GM21717 (cell line): Measurements from ENCODE around the gene PDIA6.

Experiments
- ATAC-seq: cut with Tn5 transposase; IDR thresholded peaks from one replicate; pipeline ENCODE4 v1.9.1; 2021; ENCODE audit warnings: mild to moderate bottlenecking, moderate library complexity; ENCODE audit not compliant: unreplicated experiment

The PDIA6 gene, protein sequence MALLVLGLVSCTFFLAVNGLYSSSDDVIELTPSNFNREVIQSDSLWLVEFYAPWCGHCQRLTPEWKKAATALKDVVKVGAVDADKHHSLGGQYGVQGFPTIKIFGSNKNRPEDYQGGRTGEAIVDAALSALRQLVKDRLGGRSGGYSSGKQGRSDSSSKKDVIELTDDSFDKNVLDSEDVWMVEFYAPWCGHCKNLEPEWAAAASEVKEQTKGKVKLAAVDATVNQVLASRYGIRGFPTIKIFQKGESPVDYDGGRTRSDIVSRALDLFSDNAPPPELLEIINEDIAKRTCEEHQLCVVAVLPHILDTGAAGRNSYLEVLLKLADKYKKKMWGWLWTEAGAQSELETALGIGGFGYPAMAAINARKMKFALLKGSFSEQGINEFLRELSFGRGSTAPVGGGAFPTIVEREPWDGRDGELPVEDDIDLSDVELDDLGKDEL

DNA sequence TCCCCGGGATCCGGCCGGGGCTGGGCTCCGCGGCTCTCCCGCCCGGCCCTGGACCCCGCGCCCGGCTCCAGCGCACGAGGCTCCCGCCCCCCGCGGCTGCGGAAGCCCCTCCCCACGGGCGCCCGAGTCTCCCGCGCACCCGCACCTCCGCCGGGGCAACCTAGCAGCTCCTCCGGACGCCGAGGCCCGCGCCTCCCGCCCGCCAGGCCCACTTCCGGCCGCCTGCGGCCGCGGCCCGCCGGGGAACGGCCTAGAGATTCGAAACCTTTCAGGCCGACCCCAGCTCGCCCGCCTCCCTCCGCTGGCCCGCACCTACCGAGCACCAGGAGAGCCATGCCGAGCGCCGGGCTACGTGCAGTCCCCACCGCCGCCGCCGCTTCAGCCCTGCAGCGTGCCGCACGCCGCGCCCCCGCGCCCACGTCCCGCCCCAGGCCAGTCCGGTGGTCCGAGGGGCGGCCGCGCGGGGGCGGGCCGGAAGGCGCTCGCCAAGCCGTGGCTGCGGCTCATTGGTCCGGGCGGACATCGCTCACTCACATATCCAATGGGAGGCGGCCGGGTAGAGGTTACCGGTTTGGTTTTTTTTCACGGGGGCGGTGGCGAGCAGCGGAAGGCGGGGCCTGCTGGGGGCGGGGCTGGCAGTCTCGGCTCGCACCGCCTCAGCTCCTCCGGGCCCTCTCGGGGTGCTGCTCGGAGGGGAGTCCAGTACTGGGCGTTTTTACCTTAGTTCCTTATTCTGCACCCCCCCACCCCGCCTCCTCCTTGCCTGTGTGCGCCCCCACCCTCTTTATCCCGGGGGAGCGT lies at the start of gene PDIA6:
TSS of gene PDIA6 (minus strand) at position 424 of the 801 bp plus-strand sequence. CDS start at position 335, 89 bp downstream.
- ATAC-seq = peak; percentile 90

DNA sequence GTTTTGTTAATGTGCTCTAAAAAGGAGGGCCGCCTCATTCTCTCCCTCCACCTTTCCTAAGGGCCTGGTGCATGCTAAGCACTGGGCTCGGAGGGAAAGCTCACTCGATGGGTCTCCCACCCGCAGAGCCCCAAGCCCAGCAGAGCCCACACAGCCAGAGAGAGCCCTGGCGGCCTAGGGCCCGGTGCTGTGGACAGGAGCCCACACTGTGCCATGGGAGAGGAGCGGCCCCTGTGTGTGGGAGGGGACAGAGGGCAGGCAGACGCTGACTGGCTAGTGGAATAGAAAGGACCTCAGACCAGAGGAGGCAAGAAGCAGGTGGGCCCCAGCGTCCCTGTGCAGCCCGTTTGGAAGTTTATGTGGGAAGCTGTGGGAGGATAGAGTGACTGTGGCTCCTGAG lies 49.7 kb upstream of the PDIA6 start:
- no peak for ATAC-seq

DNA sequence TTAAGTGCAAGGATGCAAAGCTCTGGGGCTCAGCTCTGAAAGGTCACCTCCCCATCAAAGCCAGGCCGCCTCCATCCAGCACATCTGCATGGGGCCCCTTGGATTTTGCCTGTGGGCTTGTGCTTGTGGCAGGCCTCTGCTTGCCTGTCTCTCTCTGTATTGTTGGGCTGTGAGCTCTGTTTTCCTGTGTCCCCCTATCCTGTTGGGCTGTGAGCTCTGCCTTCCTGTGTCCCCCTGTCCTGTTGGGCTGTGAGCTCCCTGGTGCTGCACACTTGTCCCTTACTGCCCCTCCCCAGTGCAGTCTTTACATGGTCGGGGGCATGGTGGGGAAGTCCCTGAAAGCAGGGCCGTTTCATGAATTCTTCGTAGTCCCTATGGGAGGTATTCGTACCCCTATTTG lies 49.2 kb upstream of the PDIA6 start:
- no peak for ATAC-seq

DNA sequence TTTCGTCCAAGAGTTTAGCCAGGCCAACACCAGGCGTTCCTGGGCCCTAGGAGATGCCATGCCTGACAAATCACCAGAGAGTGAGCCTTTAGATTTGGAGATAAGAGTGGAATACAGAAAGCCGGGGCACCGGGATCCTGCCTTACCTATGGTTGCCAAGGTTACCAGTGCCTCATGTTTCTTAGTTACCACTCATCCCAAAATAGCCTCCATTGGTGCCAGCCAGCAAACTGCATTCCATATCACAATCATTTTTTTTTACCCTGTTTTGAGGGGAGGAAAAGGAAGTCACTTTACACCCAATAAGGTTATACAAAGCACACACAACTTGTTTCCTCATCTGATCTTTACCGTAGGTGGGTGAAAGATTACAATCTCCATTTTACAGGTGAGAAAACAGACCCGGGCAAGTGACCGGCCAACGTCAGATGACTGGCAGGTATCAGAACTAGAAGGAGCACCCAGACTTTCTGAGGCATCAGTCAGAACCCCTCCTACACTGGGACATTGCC lies 48.3 kb upstream of the PDIA6 start:
- ATAC-seq = no peak

DNA sequence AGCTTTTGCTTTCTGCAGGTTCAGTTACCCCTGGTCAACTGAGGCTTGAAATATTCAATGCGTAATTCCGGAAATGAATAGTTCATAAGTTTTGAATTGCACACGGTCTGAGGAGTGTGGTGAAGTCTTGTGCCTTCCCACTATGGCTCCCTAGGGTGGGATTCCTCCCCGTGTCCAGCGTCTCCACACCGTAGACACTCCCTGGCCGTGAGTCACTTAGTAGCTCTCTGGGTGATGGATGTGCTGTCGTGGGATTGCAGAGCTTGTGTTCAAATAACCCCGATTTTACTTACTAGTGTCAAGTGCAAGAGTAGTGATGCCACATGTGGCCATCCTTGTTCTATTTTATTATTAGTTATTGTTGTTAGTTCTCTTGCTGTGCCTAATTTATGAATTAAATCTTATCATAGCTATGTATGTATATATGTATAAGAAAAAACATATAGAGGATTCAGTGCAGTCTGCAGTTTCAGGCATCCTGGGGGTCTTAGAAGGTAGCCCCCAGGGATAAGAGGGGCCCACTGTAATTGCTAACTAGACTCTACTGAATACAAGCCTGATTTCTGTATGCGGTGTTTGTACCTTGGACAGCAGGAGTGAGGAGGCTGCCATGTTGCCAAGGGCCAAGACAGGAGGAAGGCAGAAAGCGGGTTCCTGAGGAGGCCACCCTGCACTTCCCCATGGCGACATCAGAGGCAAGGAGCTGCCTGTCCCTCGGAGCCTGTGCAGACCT lies 47.7 kb upstream of the PDIA6 start:
- ATAC-seq = no peak

DNA sequence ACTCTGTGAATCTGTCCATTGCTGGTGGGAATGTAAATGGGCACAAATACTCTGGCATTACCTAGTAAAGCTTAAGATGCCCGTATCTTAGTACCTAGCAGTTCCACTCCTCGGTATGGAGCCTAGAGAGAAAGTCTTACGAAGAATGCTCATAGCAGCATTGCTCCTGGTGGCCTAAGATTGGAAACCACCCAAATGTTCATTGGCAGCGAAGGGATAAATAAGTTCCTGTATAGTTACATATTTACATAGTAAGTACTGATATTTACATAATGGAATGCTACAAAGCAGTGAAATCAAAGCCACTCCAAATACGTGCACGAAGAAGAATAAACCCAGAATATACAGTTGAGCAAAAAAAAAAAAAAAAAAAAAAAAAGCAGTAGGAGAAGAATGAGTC lies 46.7 kb upstream of the PDIA6 start:
- ATAC-seq = no peak

DNA sequence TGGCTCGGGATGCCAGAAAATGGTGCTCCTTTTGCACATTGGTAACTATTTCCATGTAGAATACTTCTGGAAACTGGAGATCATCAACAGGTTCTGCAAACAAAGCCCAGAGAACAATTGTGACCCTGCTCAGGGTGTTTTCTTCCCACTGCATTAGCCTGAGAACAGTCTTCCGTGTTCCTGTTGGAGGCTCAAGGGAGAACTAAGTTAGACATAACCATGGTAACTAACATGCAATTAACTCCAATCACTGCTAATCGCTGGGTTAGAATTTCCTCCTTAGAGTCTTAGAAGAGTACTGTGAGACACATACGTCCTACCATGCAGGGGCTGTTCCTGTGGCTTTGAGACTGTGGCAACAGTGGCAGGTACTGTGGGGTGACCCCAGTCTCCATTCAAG lies 36.0 kb upstream of the PDIA6 start:
- ATAC-seq = no peak

DNA sequence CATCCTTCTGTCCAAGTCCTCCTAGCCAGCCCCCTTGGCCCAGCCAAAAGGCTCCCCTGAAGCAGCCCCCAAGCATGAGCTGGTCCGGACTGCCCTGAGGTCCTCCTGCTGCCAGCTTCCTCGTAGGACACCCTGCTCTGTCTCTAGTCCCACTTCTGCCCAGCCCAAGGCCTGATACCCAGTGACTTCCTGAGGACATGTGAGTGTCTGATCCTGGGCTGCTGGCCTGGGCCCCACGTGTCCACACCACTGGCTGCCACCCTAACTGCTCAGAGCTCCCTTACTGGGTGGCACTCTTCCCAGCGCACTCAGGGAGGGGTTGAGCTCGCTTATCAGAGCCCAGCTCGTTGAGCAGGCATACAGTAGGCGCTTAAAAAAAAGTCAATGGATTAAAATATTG lies 34.4 kb upstream of the PDIA6 start:
- ATAC-seq = no peak

DNA sequence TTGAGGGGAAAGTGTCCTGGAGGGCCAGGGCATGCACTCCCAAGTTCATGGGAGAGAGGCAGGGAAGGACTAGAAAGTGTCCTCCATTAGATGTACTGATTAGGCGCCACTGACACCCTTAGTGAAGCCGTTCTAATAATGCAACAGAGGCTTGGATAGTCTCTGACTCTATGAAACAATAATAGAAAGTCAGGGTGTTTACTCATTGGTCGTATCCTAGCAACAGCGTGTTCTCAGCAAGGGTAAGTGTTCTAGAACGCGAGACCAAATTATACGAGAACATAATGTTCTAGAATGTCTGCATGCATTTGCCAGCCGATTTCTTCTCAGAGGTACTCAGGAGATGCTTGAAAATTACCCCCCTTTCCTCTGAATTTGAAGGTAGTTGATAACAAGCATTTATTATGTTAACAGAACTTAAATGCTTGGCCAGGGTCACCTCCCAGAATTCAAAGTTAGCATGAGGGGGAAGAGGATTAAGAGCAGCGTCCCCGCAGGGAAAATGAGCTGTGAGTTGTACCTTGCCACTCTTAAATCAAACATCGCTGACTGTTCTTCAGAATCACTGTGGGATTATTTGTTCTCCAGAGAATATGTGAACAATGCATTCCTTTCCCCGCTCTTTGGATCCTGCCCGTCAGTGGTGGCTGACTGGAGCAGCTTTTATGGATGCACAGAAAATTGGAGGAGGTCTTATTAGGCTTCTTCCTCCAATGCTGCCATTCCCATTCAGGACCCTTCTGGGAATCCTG lies 33.7 kb upstream of the PDIA6 start:
- ATAC-seq = no peak

DNA sequence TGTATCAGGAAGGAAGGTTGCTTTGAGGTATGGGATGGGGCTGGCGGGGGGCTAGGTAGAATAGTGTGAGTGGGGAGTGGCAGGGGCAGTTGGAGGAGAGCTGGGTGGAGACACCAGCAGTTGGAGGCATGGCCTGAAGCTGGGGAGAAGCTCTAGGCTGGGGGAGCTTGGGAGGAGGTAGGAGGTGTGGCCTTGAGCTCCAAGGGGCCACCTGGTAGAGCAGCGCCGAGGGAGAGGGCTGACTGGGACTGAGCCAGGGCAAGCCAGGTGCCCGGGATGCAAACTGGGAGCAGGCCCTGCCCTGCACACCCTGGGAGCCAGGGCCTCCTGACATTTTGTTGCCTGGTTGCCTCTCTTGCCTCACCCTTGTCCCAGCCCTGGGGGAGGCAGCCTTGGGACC lies 33.1 kb upstream of the PDIA6 start:
- no peak for ATAC-seq

DNA sequence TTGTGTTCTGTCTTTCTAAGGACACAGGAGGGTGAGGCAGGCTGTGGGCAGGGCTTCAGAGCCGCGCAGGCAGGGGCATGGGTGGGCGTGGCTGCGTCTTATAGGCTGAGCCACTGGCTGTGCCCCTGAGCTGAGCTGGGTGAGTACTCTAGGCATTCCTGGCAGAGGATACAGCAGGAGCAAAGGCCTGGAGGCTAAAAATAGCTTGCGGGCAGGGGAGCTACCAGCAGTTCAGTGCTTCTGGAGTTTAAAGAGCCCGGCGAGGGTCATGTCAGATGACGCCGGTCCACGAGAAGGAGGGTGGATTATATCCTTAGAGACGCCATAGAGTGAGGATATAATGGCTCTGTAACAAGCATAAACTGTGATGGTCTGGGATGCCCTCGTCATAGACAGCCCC lies 31.5 kb upstream of the PDIA6 start:
- no peak for ATAC-seq

DNA sequence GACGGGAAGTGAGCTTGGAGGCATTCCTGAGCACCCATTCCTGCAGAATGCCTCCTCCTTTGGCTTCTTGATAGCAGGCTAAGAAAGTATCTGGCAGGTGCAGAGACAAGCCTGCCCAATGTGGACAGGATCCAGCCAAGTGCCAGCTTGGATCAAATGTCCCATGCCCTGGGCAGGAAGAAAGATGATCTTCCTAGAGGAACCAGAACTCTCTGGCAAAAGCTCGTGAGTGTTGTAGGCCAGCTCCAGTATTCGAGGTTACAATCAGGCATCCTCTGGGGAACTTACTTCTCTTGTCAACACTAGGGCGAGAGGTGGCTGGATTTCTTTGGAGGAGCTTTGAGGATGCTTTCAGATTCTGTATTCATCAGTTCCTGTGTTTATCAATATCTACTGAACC lies 29.9 kb upstream of the PDIA6 start:
- no peak for ATAC-seq

DNA sequence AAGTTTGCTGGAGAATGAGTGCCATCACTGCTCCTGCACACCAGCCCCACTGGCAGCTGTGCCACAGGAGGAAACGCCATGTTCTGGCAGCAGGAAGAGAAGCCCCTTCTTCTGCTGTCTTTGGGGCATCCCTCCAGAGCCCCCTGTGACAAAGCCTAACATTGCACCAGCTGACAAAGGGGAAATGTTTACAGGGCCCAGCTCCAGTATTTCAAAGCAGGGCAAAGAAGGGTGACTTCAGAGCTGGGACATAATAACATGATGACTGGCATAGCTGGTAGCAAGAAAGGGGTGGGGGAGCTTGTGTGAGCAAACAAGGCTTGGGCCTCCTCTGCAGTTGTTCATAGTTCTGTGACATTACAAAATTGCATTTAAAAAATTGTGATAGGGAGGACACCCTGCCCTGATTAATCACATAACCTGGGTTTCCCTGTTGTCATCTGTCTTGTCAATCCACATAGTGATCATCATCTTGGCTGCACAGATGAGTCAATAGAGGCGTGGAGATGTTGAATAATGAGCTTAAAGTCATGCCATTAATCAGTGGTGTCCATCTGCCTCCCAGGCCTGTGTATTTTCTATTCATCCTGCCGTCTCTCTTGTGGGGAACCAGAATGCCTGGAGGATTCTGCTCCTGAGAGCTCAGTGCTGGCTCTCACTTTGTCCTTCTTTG lies 29.1 kb upstream of the PDIA6 start:
- ATAC-seq = no peak

DNA sequence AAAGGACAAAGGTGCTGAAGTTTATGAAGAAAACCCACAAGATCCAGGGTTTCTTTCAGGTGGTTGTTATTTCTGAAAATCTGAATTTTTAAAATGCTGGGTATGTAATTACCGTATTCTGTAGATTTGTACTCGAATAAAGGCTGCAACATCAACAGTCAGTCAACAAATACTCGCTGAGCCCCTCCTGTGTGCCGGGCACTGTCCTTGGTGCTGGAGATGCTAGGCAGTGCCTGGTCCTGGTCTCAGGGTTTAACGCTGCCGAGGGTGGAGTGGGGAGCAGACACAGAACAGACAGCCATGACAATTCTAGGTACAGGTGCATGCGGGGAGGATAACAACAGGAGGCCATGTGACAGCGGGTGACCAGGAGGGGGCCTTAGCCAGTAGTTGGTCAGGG lies 27.2 kb upstream of the PDIA6 start:
- ATAC-seq = no peak

DNA sequence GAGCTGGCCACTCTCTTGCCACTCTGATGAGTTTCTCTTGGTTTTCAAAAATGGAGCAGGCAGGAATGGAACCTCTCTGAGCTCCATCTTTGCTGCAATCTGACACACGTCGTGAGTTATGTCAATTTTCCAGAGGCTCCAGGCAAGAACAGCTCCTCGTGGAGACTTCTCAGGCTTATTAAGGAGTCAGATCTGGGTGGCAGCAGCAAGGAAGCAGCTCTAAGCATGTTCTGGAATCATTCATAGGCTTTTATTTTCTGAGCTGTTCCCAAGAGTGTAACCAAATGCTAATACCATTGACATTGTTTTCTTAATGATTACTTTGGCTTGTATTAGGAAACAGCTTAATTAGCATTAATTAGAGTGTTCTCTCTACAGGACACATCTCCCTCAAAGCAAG lies 26.1 kb upstream of the PDIA6 start:
- no peak for ATAC-seq

DNA sequence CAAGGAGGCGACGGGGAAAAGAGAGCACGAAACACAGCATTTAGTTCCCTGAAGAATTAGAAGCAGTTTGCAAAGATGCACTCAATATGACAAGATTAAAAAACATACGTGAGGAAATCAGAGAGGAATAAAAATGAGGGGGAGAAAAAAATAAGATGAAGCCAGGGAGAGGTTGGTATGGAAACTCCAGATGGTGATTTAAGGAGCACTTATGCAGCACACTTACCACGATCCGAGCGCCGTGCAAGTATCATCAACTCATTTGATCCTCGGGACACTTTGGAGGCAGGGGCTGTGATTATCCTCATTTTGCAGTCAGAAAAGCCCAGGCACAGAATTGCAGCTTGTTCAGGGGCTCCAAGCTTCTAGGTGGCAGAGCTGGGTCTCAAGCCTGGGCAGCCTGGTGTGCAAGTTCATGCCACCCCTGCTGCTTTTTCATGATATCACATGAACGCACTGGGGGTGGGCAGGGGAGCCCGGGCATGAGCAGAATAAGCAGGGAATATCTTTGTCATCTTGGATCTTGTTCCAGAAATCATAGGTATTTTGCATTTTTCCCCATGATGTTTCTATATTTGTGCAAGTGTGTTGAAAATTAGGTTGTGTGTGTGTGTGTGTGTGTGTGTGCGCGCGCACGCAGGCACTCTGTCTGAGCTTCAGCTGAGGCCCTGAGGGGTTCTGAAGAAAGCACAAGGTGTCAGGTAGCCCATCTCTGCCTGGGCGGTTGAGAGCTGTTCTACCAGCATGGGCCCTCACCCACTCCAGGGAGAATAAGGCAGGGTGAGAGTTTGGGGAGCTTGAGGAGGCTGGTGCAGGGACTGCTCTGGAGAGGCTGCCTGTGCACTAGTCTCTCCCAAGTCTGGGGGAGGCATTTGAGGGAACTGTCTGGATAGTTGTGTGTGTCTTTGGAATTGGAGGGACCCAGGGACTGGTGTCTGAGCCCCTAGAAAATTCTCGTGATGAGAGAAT lies 25.0 kb upstream of the PDIA6 start:
- no peak for ATAC-seq

DNA sequence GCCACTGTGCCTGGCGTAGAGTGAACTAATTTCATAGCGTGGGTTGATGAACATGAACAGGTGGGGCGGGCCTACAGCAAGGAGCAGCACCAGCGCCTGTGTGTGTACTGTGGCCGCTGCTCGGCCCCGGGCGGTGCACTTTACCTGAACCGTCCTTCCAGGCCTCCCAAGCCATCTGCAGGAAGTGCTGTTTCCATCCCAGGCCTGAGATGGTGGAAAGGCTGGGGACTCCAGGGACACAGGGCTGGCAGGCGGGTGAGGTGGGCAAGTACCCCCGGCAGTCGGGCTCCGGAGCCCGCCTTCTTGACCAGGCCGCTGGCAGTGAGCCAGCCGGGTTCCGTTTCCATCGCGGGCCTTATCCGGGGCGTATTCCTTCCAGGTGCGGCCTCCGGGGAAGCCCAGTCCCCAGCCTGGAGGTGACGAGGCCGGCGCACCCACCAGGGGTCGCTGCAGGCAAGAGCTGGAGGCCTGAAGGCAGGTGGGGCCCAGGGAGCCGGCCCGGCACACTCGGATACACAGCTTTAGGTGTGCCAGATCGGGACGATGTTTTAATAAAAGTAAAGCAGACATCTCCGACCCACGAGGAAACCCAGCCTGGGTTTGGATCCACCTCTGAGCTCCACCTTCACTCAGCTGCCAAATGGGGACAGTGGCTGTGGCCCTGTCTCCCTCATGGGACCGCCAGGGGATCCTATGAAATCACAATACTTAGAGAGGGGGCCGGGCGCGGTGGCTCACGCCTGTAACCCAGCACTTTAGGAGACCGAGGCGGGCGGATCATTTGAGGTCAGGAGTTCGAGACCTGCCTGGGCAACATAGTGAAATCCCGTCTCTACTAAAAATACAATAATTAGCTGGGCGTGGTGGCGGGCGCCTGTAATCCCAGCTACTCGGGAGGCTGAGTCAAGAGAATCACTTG lies 22.7 kb upstream of the PDIA6 start:
- ATAC-seq = peak; percentile 66
